ENCODE measurements around the gene MYOD1.

GRCh38 chr11:17740649-17741235, 21.4 kb downstream of the MYOD1 start:
- TF ChIP-seq POLR2AphosphoS5 (IDR thresholded peaks at IDR 0.05; ENCODE audit: borderline replicate concordance, low read depth, low read length) (no peak), EZH2 (IDR thresholded peaks at IDR 0.05) (no peak), FOXP2 (optimal IDR thresholded peaks at IDR 0.05; ENCODE audit: control extremely low read depth, extremely low read length, insufficient read depth) (no peak)

Measured in SK-N-MC (cell line).